GDM1 (cell line): ENCODE measurements around the gene SAMD10.
A peak's percentile ranks its signal among the peaks of the same experiment; 100 is the strongest.
"Not testable (repeated sequence)": the region's sequence is repeated elsewhere in the genome, so short reads cannot be mapped to it uniquely, and the experiment has no call there.

Experiments used
- DNase-seq: peaks from one replicate; lab custom pipeline; 2025; lab: John Stamatoyannopoulos, UW

The SAMD10 gene

GRCh38 chr20:63979557-63980316 is at the start of gene SAMD10:
Gene SAMD10, minus strand, starts transcription at chr20:63979642. Its CDS starts 175 bp downstream, at chr20:63979467.
- peak; percentile 71 for DNase-seq

DNA sequence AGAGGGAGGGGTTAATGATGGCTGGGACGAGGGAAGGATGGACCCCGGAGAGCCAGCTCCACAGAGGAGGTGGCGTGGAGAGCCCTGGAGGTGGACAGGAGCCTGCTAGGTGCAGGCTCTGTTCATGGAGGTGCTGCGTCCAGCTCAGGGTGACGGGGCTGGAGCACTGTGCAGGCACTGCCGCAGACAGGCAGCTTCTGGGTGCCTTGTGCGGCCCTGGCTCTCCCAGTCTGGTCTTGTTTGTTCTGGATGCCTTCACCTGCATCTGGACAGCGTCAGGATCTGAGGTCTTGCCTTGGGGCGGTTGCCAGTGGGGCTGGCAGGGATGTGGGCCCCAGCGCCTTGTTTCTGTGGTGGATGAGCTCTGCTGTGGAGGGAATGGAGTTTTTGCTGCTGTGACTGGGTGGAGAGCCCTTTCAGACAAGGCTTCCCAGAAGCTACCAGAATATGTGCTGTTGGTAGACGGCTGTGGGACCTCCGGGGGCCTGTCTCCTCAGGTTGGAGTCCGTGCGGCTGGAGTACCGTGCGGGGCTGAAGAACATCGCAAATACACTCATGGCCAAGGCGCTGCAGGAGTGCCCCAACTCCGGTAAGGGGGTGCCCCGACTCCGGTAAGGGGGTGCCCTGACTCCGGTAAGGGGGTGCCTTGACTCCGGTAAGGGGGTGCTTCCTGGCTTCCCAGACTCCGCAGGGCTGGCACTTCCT is 48.7 kb upstream of the SAMD10 start:
- DNase-seq: no peak

GRCh38 chr20:64025826-64026412 is 46.5 kb upstream of the SAMD10 start:
- DNase-seq: no peak

DNA sequence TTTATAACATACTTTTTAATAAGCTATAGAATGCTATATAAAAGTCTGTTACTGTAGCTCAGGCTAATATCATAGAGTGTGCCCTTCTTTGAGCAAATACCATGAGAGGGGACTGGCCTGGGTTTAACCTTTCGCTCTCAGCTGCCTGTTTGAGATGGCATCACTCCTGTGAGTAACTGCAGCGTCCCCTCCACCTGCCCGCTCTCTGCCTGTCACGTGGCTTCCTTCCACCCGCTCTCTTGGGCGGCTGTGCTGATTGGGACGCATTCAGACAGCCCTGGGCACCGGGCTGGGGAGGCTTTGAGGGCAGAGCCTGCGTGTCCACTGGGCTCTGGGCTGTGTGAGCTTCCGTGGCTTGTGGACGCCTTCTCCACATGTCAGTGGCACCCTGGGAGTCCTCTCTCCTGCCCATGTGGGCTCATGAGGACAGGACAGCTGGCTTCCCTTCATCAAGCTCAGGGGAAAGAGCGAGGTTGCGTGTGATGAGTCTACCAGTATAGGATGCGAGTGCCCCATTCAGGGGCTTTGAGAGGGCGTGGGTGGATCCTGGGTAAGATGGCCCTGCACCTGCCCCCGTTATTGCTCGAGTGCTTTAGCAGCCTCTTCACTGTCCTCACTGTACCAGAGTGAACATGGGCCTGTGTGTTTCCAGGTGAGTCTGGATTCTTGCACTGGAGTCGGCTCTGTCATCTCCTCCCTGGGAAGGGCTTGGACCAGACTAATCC is 45.8 kb upstream of the SAMD10 start:
- no peak for DNase-seq

GRCh38 chr20:64024141-64024990 is 44.9 kb upstream of the SAMD10 start:
- no peak for DNase-seq

- no peak for DNase-seq
Measured at GRCh38 chr20:64023361-64024140, 44.1 kb upstream of the SAMD10 start.

GRCh38 chr20:64022671-64023360 is 43.4 kb upstream of the SAMD10 start:
- no peak for DNase-seq

DNA sequence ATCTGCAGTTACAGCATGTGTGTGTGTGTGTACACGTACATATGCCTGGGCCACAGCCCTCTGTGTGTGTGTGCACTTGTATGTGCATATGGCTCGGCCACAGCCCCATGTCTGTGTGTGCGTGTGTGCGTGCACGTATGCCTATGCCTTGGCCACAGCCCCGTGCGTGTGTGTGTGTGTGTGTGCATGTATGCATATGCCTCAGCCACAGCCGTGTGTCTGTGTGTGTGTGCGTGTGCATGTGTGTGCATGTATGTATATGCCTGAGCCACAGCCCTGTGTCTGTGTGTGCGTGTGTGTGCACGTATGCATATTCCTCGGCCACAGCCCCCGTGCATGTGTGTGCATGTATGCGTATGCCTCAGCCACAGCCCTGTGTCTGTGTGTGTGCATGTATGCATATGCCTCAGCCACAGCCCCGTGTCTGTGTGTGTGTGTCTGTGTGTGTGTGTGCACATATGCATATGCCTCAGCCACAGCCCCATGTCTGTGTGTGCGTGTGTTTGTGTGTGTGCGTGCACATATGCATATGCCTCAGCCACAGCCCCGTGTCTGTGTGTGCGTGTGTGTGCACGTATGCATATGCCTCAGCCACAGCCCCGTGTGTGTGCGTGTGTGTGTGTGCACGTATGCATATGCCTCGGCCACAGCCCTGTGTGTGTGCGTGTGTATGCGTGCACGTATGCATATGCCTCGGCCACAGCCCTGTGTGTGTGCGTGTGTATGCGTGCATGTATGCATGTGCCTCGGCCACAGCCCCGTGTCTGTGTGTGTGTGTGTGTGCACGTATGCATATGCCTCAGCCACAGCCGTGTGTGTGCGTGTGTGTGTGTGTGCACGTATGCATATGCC is 41.9 kb upstream of the SAMD10 start:
- no peak for DNase-seq

- no peak for DNase-seq
Measured at GRCh38 chr20:64015635-64016034, 36.2 kb upstream of the SAMD10 start.

GRCh38 chr20:64012385-64013154 is 33.1 kb upstream of the SAMD10 start:
- DNase-seq: not testable (repeated sequence)

DNA sequence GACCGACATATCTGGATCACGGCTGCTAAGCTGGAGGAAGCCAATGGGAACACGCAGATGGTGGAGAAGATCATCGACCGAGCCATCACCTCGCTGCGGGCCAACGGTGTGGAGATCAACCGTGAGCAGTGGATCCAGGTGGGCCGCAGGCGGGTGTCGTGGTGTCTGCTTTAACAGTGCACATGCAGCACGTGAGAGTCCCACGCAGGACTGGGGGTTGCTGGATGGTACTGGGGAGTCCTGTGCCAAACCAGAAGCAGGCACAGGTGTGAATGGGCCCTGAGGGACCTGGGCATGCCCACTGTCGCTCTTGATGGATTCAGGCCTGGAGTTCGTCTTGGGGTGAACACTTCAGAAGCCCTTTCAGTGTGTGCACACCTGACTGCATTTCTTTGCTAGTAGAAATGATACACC is 31.9 kb upstream of the SAMD10 start:
- DNase-seq: no peak

- DNase-seq: no peak
Measured at GRCh38 chr20:64010711-64011237, 31.3 kb upstream of the SAMD10 start.

DNA sequence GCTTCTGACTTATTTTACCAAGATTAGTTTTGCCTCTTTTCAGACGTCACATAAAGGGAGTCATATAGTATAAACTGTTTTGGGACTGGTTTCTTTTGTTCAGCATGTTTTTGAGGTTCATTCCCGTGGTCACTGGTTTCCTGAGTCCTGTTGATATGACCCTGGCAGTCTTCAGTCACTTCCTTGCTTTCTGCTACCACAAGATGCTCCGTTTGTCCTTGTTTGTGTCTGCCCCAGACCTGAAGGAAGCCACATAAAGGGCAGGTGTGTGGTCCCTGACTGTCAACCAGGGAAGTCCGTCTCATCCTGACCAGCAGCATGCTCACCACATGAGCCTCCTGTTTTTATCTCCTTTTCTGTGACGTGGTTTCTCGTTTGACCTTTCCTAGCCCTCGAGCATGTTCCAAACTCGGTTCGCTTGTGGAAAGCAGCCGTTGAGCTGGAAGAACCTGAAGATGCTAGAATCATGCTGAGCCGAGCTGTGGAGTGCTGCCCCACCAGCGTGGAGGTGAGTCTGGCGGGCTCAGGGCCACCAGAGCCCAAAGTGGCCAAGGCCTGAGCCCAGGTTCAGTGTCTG is 30.5 kb upstream of the SAMD10 start:
- no peak for DNase-seq

- DNase-seq: no peak
Measured at GRCh38 chr20:64006902-64007301, 27.5 kb upstream of the SAMD10 start.

GRCh38 chr20:64006490-64006889 is 27.0 kb upstream of the SAMD10 start:
- no peak for DNase-seq

DNA sequence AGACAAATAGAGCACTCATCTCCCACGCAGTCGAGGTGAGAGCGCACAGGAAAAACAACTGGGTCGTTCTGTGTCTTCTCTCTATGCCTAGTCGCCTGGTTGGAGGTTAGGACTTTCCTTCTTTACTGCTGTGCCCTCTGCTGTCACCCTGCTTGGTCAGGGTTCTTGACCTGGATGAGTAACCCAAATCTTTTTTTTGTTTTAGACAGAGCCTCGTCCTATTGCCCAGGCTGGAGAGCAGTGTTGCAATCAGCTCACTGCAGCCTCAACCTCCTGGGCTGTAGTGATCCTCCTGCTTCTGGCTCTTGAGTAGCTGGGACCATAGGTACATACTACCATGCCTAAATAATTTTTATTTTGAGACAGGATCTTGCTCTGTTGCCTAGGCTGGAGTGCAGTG is 26.0 kb upstream of the SAMD10 start:
- no peak for DNase-seq

- DNase-seq: no peak
Measured at GRCh38 chr20:64003960-64004725, 24.7 kb upstream of the SAMD10 start.
